ENCODE measurements around the gene TTLL11. TPM values are rescaled to one million over a fixed set of nuclear protein-coding genes. Genes with fewer than 3 reads are reported as not detected.

TTLL11 gene
- total and polyA plus RNA-seq, 2 experiments from 2014 or later: 0.57 to 1.4 TPM

DNA sequence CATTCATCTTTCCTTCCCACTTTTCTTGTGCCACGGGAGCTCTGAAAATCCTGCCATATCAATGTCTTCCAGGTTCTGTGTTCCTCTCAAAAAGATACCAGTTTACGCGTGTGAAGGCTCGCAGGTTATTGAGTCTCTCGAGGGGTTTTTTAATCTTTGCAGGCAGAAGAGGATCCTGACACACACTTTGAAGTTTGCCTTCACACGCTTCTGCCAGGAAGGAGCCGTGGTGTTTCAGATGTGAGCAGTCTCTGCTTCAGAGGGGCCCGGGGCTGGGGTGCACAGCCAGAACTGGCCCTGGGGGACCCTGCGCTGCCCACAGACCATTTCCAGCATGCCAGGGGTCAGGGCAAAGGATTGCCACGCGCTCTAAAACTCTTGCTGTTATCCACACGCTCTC is 167.2 kb downstream of the TTLL11 start (continued):
- TF ChIP-seq, protein P1, sequence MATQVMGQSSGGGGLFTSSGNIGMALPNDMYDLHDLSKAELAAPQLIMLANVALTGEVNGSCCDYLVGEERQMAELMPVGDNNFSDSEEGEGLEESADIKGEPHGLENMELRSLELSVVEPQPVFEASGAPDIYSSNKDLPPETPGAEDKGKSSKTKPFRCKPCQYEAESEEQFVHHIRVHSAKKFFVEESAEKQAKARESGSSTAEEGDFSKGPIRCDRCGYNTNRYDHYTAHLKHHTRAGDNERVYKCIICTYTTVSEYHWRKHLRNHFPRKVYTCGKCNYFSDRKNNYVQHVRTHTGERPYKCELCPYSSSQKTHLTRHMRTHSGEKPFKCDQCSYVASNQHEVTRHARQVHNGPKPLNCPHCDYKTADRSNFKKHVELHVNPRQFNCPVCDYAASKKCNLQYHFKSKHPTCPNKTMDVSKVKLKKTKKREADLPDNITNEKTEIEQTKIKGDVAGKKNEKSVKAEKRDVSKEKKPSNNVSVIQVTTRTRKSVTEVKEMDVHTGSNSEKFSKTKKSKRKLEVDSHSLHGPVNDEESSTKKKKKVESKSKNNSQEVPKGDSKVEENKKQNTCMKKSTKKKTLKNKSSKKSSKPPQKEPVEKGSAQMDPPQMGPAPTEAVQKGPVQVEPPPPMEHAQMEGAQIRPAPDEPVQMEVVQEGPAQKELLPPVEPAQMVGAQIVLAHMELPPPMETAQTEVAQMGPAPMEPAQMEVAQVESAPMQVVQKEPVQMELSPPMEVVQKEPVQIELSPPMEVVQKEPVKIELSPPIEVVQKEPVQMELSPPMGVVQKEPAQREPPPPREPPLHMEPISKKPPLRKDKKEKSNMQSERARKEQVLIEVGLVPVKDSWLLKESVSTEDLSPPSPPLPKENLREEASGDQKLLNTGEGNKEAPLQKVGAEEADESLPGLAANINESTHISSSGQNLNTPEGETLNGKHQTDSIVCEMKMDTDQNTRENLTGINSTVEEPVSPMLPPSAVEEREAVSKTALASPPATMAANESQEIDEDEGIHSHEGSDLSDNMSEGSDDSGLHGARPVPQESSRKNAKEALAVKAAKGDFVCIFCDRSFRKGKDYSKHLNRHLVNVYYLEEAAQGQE (IDR thresholded peaks at IDR 0.05; ENCODE audit: unreplicated experiment): no peak
- TF ChIP-seq, protein P2, sequence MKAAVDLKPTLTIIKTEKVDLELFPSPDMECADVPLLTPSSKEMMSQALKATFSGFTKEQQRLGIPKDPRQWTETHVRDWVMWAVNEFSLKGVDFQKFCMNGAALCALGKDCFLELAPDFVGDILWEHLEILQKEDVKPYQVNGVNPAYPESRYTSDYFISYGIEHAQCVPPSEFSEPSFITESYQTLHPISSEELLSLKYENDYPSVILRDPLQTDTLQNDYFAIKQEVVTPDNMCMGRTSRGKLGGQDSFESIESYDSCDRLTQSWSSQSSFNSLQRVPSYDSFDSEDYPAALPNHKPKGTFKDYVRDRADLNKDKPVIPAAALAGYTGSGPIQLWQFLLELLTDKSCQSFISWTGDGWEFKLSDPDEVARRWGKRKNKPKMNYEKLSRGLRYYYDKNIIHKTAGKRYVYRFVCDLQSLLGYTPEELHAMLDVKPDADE (IDR thresholded peaks at IDR 0.05): no peak

DNA sequence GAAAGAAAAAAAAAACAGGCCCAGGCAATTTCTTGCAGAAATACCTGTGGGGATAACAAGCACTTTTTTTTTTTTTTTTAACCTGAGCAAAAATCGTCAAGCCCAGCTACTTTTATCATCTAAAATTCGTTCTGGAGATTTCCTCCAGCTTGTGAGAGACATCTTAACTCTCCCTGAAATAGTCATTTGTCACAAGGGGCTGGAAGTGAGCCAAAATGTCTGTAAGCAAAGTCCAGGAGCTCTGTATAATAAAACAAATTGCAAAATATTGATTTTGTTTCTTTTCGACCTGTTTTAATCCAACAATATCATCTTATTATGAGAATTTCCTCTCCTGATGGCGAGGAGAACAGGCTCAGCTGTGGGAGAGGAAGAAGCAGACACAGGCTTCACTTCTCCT is 168.4 kb downstream of the TTLL11 start:
- Histone ChIP-seq H3F3A (replicated peaks; ENCODE audit: low read depth) (no peaks in the 10 kb centered on the region), H3K27ac (ENCODE audit: low read depth) (no peak overlapping the region), H3K4me2 (no peak overlapping the region), H3K4me3 (no peak overlapping the region), H2AFZ (no peak overlapping the region), H3K79me2 (replicated peaks; ENCODE audit: insufficient read depth) (no peaks in the 10 kb centered on the region), H3K27me3 (ENCODE audit: insufficient read depth) (no peaks in the 10 kb centered on the region), H3K36me3 (ENCODE audit: insufficient read depth) (no peaks in the 10 kb centered on the region), H4K20me1 (replicated peaks; ENCODE audit: insufficient read depth) (no peaks in the 10 kb centered on the region), H3K9me2 (ENCODE audit: insufficient read depth) (no peaks in the 10 kb centered on the region), H3K4me1 (ENCODE audit: insufficient read depth) (no peaks in the 10 kb centered on the region)
- H3K36me3 Mint-ChIP-seq (ENCODE audit: low read depth): no peaks in the 10 kb centered on the region
- no peaks in the 10 kb centered on the region for H3K9me3 Mint-ChIP-seq
- no peak overlapping the region for H3K27ac Mint-ChIP-seq
- no peaks in the 10 kb centered on the region; the same call in 2 of the 3 replicates for H3K4me1 Mint-ChIP-seq
- no peak for DNase-seq (ENCODE audit: low spot score)
- no peak for ATAC-seq
- no peaks in the 10 kb centered on the region for H3K27me3 Mint-ChIP-seq (ENCODE audit: insufficient read depth, low read depth, poor library complexity)
- H3K4me3 Mint-ChIP-seq: no peak overlapping the region
- no peak for TF ChIP-seq CREB1 (CRISPR knock-in tag; IDR thresholded peaks at IDR 0.05; ENCODE audit: low read depth)
- TF ChIP-seq, protein P1 (IDR thresholded peaks at IDR 0.05; ENCODE audit: unreplicated experiment): no peak
- TF ChIP-seq, protein P2 (IDR thresholded peaks at IDR 0.05): no peak
- TF ChIP-seq JUNB (IDR thresholded peaks at IDR 0.05; ENCODE audit: unreplicated experiment): no peak
- TF ChIP-seq ZNF331 (CRISPR knock-in tag; IDR thresholded peaks at IDR 0.05; ENCODE audit: low read depth): no peak
- TF ChIP-seq, protein P3, sequence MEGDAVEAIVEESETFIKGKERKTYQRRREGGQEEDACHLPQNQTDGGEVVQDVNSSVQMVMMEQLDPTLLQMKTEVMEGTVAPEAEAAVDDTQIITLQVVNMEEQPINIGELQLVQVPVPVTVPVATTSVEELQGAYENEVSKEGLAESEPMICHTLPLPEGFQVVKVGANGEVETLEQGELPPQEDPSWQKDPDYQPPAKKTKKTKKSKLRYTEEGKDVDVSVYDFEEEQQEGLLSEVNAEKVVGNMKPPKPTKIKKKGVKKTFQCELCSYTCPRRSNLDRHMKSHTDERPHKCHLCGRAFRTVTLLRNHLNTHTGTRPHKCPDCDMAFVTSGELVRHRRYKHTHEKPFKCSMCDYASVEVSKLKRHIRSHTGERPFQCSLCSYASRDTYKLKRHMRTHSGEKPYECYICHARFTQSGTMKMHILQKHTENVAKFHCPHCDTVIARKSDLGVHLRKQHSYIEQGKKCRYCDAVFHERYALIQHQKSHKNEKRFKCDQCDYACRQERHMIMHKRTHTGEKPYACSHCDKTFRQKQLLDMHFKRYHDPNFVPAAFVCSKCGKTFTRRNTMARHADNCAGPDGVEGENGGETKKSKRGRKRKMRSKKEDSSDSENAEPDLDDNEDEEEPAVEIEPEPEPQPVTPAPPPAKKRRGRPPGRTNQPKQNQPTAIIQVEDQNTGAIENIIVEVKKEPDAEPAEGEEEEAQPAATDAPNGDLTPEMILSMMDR (conservative IDR thresholded peaks at IDR 0.05; ENCODE audit: low read depth in 2 of 2): no peak
- TF ChIP-seq STAT1 (IDR thresholded peaks at IDR 0.05; ENCODE audit: unreplicated experiment): no peak
- no peak for TF ChIP-seq NANOG (IDR thresholded peaks at IDR 0.05; ENCODE audit: borderline replicate concordance)
- TF ChIP-seq EZH2 (IDR thresholded peaks at IDR 0.05; ENCODE audit: low read depth, unreplicated experiment): no peak
